ENCODE results near the gene ATP6V1A.

DNA sequence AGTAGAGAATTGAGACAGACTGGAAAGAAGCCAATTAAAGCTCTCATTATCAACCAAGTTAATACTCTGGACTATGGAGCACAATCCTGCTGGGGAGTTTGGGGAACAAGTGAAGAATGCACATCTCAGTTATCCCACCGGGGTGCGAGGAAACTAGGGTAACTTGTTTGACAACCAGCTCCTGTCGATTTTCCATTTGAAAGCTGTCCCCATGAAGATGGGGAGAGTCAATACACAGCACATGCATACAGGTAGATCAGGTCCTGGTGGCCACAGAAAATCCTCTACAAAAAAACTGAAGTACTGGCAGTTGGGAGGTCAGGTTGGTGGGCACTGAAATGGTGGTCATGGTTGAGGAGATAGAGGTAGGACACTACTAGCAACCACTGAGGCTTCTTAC, 66.0 kb downstream of the ATP6V1A start:
- TF ChIP-seq, protein P1, sequence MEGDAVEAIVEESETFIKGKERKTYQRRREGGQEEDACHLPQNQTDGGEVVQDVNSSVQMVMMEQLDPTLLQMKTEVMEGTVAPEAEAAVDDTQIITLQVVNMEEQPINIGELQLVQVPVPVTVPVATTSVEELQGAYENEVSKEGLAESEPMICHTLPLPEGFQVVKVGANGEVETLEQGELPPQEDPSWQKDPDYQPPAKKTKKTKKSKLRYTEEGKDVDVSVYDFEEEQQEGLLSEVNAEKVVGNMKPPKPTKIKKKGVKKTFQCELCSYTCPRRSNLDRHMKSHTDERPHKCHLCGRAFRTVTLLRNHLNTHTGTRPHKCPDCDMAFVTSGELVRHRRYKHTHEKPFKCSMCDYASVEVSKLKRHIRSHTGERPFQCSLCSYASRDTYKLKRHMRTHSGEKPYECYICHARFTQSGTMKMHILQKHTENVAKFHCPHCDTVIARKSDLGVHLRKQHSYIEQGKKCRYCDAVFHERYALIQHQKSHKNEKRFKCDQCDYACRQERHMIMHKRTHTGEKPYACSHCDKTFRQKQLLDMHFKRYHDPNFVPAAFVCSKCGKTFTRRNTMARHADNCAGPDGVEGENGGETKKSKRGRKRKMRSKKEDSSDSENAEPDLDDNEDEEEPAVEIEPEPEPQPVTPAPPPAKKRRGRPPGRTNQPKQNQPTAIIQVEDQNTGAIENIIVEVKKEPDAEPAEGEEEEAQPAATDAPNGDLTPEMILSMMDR (IDR thresholded peaks at IDR 0.05; ENCODE audit: poor library complexity): no peak
- TF ChIP-seq EZH2 (IDR thresholded peaks at IDR 0.05; ENCODE audit: borderline replicate concordance): no peak
